RPMI8226 (cell line): ENCODE measurements around the gene USP25.

ENCODE experiments used
- DNase-seq: peaks from one replicate; pipeline ENCODE4 v3.0.0-alpha.2; 2015

USP25 gene

DNA sequence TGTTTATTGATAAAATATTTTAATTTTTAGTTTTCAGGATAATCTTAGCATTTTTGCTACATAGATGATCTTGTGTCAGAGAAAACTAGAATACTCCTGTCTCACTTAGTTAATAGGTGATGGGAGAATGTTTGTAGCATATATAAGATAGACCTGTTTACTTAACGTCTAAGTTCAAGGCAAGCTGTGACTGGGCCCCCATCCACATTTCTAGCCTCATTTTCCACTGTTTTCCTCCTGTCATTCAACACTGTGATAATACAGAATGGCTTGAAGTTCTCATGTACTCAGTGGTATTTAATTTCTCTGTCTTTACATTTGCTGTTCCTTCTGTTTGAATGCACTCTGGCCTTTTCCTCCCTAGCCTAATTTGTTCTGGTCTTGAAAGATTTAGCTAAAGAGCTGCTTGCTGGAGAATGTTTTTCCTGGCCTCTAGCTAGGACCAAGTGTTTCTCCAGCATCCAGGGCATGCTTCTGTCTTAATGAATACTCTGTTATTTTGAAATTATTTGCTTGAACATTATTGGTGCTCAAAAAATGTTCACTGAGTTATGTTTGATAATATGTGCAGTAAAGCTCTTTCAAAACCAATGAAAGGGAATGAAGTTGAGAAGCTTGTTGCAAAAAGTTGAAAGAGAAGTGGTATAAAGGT lies 37.3 kb downstream of the USP25 start:
- no peak for DNase-seq

DNA sequence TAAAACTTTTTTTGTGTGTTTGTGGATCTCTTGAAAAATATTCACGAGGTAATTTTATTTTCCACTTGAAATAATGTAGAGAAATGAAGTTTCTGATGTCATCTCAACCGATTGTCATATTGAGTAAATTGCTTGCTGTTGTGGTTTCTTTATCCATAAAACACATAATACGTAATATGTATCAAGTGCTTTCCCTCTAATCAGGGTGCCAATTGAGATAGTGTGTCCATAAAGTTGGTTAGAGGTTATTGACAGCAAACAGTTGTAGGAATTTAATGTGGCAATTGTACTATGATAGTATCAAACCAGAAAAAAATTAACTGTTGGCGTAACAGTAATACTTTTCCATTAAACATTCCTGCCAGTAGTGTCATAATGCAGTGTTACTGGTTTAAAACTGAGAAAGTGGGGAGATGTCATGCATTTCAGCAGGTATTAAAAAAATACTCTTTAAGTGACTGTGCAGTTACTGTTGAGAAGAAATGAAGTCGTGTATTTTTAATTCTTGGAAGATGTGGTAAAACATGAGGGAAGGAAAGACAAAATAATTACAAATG lies 38.3 kb downstream of the USP25 start:
- DNase-seq: no peak

DNA sequence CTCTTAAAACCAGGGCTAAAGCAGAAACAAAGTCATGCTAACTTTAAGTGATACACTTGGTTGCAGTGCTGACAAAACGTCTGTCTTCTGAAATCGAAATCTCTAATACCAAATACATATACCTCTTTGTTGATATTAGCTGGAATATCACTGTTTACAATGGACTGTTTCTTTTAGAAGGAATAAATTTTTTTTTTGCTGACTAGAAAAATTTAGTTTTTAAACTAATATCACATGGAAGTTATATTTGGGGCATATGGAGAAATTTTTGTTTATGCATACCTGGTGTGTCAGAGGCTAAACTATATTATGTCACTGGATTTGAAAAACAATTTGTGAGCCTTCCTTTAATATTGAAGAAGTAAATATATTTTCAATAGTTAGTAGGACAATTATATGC lies 39.1 kb downstream of the USP25 start:
- no peak for DNase-seq

DNA sequence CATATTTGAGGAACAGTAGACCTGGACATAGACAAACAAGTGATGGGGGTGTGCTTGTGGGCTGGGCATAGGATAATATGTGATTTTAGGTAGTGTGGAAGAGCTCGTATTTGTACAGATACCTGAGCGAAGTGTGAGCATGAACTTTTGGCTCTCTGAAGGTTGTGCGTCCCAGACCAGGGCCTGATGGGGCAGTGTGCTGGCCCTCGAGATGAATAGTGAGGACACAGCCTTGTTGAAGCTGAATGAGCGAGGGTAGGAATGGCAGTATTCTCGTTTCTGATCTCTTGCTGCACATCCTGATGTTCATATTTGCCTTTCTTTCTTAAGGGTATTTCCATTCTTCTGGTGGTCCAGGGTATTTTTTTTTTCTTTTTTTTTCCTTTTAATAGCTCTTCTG lies 41.5 kb downstream of the USP25 start:
- DNase-seq: no peak

DNA sequence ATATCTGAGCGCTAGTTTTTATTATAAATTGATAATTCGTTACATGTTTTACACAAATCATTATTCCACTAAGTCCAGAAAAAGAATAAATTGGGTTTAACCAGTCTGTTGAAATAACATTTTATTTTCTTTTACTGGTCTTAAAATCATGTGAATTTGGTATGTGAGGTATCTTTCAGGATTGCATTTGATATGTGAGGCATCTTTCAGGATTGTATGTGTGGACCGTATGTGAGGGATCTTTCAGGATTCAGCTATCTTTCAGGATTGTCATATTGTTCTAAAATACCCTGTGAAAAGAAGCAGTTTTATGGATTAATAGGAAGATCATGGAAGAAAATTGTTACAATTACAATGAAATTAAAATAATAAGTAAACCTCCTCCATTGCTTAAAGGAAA lies 42.9 kb downstream of the USP25 start:
- no peak for DNase-seq

DNA sequence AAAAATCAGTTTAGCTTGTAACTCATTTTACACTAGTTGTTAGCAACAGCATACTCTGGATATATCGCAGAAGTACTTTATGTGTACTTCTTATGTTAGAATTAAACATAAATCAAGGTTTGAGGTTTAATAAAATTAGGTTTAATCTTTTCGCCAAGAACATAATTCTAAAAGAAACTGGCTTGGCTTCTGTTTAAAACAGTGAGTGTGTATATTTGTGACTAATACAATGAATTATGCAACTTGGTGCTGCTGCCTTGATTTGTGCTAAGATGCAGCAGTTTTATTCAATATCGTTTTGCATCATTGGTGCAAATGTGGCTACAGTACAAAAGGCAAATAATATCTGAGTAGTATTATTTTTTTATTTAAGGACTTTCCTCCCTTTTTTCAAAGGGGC lies 44.8 kb downstream of the USP25 start:
- DNase-seq: no peak

DNA sequence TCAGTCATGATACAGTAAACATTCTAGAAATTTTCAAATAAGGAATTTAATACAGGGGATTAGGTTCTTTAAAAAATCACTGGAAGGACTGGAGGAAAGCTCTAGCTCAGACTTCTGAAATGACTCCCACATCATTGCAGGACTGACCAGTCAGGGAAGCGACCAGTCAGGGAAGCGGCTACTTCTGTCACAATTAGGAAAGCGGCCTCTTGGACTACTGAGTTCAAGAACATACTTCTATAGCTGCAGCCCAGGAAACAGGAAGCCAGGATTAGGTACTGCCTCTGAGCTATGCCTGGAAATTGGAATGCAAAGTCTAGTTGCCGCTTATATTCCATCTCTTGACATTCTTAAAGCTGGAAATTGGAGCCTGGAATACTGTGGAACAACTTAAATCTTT lies 45.5 kb downstream of the USP25 start:
- no peak for DNase-seq

DNA sequence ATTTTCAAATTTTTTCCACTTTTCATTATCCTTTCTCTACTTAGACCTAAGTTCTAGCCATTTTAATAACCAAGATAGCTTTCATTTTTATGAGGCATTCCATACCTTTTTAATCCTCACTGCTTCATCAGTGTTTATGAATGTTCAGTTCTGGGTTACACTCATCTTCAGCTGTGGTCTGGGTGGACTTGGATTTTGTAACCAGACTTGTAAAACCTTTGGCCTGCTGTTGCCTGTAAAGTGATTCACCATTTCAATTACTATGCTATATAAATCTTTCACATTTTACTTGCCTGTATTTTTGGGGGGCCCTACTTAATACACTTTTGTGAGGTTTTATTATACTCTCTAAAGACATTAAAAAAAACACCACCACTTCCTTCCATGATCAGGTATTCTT lies 46.2 kb downstream of the USP25 start:
- DNase-seq: no peak

DNA sequence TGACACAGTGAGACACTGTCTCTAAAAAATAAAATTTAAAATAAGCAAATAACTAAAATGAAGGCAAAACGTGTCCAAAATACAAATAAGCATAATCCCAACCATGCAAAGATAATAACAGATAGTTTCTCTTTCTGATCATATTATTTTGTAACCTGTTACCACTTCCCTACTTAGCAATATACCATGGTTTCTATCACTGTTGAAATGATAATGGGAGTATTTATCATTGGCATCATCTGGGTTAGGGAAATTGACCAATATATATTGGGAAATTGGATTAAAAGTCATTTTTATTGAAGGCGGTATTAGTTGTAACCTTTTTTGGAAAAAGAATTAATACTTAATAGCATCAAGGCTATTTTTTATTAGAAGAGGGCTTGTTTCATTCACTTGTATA lies 47.0 kb downstream of the USP25 start:
- DNase-seq: no peak

DNA sequence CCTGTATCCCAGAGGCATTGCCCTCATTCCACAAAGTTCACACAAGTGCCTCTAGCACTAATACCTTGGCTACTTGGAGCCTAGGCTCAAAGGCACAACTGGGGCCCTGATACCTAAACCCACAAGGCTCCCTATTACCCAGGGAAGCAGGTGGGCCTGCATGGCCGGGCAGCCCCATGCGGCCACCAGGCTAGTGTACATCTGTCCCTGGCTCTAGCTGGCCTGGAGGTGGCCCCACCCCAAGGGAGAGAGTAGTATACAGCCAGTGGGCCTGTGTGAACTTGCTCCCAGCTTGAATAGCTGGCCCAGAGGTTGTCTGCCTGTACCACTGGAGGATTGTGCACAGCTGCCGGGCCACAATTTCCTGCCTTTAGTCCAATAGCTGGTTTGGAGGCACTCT lies 52.2 kb downstream of the USP25 start:
- no peak for DNase-seq

DNA sequence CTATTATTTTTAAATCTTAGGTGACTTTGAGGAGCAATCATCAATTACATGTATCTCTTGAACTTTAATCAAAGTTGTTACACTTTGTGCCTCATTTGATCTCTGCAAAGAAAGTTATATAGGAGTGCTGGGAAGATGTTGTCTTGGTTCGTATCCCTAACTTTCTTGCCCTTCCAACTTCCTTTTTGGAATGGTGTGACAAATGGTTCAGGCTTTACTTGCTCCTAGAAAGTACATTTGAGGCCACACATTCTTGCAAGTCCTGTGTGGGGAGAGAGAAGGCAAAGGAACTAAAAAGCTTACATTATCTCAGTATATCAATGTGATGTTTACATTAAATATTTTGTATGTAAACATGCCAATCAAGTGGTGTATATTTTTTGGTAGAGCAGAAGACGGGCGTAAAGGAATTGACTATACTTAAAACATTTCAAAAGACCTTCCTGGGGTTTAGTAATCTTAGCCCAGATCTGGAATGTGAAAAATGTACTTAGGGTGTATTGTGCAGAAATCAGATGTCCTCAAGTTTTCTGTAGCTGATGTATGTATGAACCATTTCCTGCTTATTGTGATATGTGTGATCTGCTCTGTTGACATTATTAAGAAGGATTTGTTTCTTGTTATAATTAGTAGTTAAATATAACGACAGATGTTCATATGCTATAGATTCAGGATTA lies 59.2 kb downstream of the USP25 start:
- no peak for DNase-seq

DNA sequence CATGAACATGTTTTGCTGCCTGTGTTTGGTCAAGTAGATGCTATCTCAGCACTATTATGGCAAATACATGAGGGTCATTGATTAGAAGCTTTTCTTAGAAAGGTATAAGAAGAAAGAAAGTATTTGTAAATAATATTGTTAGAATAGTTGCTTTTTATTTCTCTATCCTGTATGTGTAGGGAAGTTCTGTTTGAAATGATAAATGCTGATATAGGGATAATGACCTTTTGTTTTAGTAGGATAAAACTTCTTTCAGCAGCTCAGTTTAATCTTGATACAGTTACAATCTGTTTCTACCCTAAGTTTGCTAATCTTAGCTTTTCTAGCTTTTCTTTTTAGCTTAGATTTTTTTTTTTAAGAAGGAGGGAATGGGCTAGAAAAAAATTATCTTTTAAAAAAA lies 63.3 kb downstream of the USP25 start:
- no peak for DNase-seq

DNA sequence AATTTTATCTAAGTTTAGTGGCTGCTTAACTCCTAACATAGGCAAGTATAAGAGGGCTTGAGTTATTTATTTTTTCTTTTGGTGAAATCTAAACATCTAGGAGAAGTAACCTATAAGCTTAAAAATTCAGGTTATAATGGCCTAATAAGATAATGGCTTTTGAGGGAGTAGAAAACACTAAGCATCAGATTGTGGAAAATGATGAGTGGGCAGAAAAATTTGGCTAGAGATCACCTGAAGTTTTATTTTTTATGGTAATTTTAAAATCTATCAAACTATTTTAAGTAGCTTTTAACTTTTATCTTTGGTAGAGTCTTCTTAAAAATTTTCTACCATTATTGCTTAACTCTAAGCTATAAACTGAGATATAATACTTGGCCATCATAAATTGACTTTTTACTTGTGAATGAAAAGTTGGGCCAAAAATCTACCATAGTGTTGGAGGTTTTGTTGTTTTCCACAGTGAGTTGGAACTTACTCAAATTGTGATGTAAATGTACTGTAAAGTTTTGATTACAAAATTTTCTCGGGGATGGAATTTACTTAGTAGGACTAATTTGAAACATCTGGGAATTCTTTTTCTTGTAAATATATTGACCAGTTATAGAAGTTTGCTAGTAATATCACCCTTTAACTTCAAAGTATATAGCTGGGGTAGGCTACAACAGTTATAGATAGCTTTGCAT lies 63.9 kb downstream of the USP25 start:
- DNase-seq: no peak

DNA sequence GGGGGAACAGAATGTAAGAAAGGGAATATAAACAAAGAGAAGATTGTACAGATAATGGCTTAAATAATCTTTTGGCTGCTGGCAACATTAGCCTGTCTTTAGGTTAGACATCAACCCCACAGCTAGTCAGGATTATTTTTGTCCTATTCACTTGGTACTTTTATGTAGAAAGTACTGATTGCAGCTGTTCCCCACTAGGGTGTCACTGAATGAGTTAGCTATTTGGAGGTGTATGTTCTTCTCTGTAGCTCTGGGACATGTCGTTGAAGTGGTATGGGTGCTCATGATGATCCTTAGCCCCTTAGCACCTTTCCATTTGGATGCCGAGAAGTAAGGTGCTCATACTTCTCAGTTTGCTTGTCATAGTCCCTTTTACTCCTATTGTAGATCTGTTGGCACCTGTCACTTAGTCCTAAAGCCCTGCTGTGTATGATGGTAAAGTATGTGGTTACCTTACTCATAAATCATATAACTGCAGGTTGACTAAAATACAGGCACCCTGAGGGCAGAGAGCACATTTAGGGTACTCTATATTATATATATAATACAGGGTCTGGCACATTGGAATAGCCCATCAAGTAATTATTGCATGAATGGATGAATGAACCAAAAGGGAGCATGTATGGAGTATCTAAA lies 64.6 kb downstream of the USP25 start:
- DNase-seq: no peak

DNA sequence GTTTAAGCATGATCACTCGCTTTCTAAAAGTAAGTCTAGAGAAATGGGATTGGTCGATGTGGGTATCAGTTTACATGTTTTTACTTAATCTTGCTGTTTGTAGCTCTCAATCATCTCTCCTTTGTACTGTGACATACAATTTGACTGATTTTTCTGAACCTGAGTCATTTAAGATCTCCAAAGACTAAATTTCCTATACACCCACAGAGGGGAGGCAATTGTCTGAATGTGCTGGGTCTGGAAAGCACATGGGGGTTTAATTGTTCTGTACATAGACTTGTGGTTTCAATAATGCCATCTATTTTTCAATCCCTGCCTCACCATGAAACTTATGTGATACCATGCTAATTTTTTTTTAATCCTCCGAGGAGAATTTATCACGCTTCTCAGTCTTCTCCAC lies 65.8 kb downstream of the USP25 start:
- no peak for DNase-seq

DNA sequence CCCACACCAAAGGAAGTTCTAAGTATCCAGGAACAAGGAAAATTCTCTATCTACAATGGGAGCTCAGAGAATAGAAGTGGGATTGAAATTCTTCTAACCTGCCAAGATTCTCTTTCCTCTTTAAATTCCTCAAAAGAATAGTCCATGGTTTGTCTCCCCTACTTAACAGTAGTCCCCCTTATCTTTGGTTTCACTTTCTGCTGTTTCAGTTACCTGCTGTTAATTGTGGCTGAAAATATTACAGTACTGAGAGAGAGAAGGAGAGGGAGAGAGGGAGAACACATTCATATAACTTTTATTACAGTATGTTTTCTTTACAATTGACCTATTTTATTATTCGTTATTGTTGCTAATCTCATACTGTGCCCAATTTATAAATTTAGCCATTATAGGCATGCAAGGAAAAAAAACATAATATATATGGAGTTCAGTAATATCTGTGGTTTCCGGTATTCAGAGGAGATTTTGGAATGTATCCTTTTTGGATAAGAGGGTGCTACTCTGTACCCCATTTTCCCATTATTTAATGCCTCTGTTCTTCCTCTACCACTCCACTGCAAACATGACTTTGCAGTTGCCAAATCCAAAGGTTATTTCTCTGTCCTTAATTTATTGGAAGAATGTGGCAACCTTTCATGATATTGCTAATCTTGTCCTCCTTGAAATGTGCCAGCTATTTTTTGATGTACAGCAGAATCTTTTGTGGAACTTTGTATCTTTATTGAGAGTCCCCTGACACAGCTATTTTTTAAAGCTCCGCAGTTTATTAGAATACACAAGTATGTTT lies 68.0 kb downstream of the USP25 start:
- DNase-seq: no peak

DNA sequence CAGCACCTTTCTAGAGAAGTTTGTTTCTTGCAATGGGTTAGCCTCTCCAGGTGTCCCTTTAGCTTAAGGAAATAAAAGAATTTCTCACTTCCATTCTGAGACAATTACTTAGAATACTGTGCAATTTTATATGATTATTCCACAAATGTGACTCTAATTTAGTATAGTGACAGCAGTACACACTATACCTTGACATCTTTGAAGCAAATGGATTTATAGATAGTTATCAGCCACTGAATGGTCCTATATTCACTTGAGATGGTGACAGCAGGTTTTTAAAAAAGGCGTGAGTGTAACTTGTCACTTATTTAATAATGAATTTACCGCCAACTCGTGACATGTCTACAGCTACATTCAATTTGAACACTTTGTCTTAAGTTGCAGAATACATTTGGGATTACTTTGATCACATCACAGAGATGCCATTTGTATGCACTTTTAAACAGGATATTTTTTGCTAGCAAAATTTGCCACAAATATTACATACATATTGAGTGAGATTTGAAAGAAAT lies 71.6 kb downstream of the USP25 start:
- no peak for DNase-seq

DNA sequence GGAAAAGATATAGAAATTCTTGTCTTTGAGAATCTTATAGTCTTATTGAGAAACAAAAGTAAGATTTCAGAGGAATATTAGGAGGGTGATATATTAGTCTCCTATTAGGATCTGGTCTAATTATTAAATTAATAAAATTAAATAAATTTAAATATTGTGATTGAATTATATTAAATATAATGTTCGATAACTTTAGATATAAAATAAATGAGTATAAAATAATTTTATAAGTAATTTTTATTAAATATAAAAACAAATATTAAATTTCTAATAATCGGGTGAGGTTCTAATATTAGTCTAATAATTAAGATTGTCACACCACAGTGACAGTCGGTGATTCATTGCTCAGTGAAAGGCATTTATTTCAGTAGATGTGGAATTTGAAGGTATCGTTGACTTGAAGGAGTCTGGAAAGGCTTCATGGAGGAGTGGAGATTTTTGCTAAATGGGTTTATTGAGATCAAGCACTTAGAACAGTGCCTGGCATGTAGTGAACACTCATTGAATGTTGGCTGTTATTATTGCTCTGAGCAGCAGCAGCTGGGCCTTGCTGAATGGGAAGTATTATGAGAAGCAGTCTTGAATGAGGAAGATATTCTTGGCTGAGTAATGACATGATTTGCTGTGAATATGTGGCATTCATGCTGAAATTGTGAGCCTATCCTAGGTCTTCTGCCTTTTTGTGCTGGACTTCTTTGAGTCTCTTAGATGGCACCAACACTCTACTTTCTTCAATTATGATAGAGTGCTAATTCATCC lies 74.6 kb downstream of the USP25 start:
- DNase-seq: no peak

DNA sequence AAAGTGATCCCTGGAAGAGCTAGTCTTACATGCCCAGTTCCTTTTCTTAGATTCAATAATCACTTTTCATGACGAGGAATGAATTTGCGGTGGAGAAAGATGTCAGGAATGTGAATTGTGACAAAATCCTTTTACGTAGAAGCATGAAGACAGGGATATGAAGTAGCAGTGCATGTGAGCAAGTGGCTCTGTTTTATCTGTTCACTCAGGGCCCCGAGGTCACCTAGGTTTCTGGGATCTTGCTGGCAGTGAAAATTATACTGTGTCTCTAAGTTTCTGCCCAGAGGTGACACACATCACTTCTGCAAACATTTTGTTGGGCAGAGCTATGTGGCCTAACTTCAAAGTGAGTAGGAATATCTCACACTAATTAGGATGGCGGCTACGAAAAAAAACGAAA lies 79.3 kb downstream of the USP25 start:
- no peak for DNase-seq

DNA sequence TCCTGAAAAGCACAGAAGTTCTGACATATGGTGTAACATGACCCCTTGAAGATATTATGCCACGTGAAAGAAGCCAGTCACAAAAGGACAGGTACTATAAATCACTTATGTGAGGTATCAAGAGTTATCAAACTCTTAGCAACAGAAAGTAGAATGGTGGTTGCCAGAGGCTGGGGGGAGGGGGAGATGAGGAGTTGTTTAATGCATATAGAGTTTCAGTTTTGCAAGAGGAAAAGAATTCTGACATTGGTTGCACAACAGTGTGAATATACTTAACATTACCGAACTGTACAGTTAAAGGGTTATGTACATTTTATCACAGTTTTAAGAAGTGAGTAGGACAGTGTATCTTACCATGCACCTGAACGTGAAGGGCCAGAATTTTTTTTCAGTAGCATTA lies 80.0 kb downstream of the USP25 start:
- DNase-seq: no peak

DNA sequence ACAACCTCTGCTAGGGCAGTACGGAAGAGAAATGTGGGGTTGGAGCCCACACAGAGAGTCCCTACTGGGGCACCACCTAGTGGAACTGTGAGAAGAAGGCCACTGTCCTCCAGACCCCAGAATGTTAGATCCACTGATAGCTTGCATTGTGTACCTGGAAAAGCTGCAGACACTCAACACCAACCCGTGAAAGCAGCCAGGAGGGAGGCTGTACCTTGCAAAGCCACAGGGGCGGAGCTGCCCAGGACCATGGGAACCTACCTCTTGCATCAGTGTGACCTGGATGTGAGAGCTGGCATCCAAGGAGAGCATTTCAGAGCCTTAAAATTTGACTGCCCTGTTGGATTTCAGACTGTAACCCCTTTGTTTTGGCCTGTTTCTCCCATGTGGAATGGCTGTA lies 85.5 kb downstream of the USP25 start:
- DNase-seq: no peak

DNA sequence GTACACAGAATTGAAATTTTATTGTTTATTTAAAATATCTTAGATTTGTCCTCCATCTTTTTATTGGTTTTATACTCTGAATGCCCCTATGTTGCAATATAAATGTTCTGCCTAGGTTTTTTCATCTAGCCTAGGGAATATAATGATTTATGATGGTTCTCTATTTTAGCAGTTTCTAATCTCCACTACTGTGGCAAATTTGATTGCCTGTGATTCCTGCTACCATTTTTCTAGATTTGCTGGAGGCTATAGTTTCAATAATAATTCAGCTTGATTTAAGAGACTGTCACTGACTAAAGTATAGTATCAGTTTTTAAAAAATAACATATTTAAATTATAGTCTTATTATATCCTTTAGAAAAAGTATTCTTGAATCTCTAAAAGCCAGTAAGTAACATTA lies 90.5 kb downstream of the USP25 start:
- DNase-seq: no peak
